SK-MEL-5 (cell line): ENCODE results near the gene PTPRD. TPM values are rescaled to one million over a fixed set of nuclear protein-coding genes. Genes with fewer than 3 reads are reported as not detected.
"Not testable (repeated sequence)": the region's sequence is repeated elsewhere in the genome, so short reads cannot be mapped to it uniquely, and the experiment has no call there.

ENCODE experiments used
- DNase-seq: peaks from one replicate; pipeline ENCODE4 v3.0.0-alpha.2; 2016; ENCODE audit warnings: low read depth, low spot score
- in situ Hi-C: cut with HindIII; loops from 2 replicates; pipeline ENCODE4 v1.10.0; 2016; ENCODE audit warnings: low sequenced_read_pairs, high pct_unique_total_duplicates, low pct_unique_long_range_greater_than_20kb
- total RNA-seq: library from RNA; depleted of rRNA; stranded (reverse); fragments of >200 nt; shearing (Covaris generic); gene quantifications from 2 replicates; pipeline ENCODE4 v1.2.3, GENCODE V29; 2014

PTPRD gene
- total RNA-seq, 1 experiment from 2014 or later, result 2.1 TPM

DNA sequence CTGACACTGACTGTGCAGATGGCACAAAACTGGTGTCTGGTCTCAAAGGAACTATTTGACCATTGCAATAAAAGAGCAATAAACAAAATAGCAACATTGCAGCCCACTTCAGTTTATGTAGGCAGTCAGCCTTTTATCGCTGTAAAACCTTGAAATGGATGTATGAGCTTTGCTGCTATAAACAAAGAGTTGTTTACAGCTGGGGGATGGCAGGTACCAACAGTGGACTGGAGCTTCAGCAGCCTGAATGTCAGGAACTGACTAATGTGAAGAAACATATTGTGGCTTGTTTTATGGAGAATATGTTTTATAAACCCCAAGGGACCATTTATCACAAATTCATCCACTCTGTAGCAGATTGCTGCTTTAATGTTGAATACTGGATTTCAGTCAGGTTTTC, 78.0 kb downstream of the PTPRD start:
- in situ Hi-C loops, result no loop called here
- no peak for DNase-seq

DNA sequence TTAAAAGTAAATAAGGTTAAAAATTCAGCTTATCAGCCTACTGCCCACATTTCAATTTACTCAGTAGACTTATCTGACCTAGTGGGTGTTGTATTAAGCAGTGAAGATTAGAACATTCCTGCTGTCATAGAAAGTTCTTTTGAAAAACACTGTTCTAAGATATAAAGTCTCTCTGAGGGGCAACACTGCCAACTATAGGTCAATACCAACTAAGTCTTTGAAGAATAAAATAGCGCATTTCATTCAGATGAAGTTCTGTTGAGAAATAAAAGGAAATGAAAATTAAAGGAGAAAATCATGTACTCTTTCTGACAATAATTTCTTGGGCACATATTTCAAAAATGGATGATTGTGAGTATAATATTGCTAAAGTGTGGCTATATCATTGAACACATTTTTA, 86.8 kb downstream of the PTPRD start:
- peak; percentile 1 for DNase-seq
- in situ Hi-C loops, result no loop called here

DNA sequence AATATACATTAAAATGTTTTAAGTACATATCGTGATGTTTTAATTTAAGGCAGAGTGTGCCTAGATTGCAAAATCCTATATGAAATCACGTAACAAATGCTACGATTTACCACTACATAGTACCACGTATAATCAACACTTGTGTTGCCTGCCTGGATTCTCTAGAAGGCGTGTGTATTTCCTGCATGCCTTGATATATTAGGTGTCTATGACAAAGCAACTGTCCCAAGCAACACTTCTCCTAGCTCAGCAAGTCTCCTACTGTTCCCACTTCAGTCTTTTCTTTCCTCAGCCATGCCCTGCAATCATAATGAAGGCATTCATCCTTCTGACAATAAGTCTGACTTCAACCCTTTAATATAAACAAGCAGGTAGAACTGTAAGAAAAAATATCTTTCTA, 89.6 kb downstream of the PTPRD start:
- in situ Hi-C loops, result no loop called here
- DNase-seq, result no peak

DNA sequence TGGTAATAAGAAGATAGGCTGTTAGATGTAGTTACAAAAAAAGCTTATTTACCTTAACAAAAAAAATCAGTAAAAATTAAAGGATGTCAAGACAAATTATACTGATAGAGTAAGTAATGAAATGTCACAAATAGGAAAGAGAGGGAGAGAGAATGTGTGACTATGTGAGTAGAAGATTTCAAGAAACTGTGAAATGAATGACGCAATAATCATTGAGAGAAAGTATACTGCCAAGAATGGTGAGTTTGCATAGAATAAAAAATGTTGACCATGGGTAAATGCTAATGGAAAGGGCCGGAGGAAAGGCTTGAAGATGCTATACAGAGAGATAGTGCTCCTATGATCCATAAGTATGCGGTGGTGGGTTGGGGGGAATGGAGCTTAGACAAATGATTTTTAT, 100.7 kb downstream of the PTPRD start:
- in situ Hi-C loops, result no loop called here
- no peak for DNase-seq

DNA sequence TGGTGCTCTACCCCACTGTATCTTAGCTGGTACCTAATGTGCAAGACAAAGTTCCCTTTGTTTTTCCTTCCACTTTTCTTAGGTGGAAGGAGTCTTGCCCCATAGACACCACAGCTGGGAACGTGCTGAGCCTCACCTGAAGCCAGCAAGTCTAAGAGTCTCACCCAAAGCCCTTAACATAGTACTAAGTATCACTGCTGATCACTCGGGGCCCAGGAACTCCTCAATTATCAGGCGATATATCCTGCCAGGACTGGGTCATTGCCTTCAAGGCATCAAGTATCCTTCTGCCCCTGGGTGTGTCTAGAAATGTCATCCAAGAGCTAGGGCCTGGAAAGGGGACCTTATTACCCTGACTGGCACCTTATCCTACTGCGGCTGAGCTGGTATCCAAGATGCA, 123.9 kb downstream of the PTPRD start:
- no peak for DNase-seq
- in situ Hi-C loops, result no loop called here

DNA sequence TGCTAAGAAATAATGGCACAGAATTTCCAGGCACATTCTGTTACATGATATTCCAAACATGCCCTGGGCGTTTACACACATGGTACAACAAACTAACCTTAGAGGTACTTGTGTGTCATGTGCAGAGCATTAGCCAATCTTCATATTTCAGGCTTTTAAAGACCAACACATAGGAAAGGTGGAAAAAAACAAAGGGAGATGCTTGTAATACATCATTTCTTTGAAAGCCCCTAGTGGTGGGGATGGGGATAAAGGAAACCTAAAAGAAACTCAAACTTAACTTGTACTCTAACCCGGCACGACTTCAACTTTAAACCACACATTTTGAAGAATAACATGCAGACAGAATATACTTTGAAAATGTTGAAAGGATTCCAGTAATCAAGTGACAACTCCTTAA, 133.6 kb downstream of the PTPRD start:
- peak; percentile 32 for DNase-seq
- in situ Hi-C loops, result no loop called here

DNA sequence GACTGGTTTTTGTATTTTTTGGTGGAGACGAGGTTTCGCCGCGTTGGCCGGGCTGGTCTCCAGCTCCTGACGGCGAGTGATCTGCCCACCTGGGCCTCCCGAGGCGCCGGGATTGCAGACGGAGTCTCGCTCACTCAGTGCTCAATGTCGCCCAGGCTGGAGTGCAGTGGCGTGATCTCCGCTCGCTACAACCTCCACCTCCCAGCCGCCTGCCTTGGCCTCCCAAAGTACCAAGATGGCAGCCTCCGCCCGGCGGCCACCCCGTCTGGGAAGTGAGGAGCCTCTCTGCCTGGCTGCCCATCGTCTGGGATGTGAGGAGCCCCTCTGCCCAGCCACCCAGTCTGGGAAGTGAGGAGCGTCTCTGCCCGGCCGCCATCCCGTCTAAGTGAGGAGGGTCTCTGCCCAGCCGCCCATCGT, 163.6 kb downstream of the PTPRD start:
- DNase-seq, in situ Hi-C loops: not testable (repeated sequence)

DNA sequence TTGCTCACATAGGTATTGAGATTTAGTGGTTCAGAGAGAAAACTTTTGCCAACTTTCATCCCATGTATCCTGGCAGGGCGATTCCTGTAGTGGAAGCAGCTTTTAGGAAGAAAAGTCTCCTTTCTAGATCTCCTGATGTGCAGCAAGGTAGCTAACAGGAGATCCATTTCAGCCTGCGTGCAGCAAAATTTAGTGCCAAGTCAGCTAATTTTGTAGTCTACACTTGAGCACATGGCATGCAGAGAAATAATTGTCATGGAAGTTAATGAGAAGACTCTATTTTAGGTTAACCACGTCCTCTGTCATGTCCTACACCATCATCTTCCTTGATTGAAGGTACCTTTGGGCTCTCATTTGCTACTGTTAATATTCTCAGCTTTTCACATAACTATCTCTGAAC, 165.8 kb downstream of the PTPRD start:
- in situ Hi-C loops, result no loop called here
- DNase-seq, result no peak

DNA sequence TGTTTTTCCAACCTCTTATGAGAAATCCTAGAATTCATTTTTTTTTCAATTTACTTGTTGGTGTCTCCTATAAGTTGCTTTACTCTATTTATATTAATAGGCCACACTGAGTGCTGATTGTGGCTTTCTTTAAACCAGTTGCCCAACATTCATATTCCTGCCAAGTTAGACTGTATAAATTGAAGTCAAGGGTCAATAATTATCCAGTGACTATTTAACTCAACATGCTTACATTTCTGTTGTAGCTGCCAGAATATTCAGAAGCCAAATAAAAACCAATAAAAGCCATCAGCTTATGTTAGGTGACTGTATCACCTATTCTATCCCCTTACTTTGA, 169.0 kb downstream of the PTPRD start:
- no peak for DNase-seq
- in situ Hi-C loops, result no loop called here

DNA sequence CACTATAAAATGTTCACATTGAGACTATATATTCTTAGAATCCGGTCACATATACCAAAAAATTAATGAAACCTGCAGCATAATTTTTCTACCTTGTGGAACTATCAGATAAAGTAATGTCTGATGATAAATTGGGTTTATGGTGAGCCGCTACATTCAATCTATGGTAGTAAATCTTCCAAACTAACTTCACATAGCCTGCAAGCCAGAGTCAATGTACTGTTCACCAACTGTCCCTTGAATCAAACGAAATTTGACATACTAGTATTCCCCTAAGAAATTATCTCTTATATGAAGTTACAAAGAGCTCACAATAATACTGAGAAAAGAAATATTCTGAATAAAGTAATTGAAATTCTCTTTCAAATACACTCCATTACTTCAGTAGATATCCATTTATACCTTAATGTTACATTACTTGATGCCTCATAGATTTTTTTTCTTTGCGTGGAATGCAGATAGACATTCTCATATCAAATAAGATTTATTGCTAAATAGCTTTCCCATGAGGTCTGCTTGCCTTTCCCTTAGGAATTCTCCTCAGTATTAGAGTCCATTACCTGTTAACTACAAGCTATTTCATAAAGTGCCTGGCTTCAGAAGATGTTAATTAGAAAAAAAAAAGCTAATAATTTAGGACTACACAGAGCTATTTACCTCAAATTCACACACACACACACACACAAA, 169.5 kb downstream of the PTPRD start:
- in situ Hi-C loops, result no loop called here
- no peak for DNase-seq

DNA sequence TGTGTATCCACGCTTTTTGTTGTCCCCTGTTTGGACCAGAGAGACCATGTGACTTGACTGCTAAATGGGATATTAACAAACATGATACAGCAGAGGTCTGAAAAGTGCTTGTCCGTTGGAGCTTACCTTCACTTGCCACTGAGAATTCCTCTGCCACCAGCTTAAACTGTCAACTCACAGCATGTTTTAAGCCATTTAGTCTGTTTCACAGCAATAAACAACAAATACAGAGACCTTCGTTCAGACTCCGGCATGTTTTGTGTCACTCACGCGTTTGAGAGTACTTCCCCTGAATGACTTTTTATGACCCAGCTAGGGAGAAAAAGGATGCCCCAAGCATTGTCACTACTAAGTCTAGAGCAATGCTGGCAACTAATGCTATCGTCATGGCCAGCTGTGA, 173.8 kb downstream of the PTPRD start:
- DNase-seq, result no peak
- in situ Hi-C loops, result no loop called here

DNA sequence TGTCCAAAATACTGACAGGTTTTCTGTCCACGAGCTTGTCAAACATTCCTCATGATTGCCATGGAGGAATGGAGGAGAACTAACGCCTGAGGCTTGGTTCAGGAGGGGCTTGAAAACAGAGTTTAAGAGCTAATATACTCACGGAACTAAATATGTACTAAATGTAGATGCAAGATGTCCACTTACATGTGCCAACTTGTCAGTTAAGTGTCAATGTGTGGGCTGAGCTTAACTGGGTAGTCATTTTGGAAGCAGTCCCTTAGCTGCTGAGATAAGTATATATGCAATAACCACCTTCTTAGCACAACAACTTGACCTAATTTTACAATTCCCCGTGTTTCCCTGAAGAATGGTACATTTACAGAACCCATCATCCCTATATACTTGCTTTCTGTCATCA, 176.0 kb downstream of the PTPRD start:
- DNase-seq, result no peak
- in situ Hi-C loops, result no loop called here

DNA sequence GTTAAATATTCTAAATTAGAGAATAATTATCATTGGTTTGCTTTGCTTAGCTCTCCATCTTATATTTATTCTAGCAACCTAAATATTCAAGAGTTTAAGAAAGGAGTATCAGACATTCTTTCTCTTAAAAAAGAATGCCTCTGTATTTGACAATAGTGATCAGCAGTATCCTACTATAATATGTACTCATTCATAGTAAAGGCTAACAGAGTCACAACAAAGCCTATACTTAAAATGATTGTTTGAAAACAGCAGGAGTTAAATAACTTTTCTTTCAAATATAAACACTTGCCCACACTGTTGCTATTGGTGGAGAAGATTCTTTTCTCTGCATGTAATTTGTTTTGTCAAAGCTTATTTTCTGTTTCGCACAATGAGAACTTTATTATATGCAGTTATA, 178.4 kb downstream of the PTPRD start:
- no peak for DNase-seq
- in situ Hi-C loops, result no loop called here

DNA sequence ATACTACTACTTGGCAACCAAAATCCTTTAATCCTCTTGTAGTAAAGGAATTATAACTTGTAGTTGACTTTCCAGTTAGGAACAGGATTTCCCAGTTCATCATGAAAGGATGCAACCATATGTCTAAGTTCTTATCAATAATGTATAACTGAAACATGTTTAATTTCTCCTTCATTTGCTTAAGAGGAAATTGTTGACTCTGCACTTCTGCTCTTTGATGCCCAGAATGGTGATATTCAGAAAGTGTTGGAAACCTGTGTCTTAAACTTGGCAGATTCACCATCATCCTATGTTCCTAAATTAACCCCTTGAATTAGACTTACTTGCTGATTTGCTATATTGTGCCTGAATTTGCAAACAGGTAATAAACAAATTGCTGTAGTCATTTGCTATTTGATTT, 201.5 kb downstream of the PTPRD start:
- no peak for DNase-seq
- in situ Hi-C loops, result no loop called here

DNA sequence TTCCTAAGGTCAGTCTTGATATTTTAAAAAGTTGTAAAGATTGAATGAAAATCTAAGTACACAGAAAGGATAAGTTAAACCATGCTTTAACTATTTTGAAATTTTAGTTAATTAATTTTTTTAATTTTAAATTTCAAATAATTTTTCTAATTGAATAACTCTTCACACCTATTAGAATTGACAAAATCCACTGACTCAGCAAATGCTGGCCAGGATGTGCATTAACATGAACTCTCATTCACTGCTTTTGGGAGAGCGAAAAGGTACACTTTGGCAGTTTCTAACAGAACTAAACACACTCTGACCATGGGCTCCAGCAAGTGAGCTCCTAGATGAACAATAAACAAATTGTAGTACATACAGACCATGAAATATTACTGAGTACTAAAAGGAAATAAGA, 209.5 kb downstream of the PTPRD start:
- in situ Hi-C loops, result no loop called here
- no peak for DNase-seq

DNA sequence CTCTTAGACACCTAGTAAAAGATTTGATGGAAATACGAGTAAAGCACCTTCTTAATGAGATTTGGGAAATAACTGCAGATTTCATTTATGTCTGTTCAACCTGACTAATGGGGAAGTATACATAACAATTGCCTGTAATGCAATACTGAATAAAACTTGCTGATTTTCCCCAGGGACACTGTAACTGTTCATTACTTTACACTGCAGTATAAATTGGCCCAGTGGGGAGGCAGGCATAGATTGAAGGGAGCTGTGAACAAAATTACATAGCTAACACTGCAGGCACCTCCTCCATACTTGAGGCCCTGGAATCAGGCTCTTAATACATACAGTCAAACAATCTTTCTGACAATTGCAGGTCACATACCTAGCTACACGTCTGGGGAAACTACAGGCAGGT, 216.2 kb downstream of the PTPRD start:
- no peak for DNase-seq
- in situ Hi-C loops, result no loop called here

DNA sequence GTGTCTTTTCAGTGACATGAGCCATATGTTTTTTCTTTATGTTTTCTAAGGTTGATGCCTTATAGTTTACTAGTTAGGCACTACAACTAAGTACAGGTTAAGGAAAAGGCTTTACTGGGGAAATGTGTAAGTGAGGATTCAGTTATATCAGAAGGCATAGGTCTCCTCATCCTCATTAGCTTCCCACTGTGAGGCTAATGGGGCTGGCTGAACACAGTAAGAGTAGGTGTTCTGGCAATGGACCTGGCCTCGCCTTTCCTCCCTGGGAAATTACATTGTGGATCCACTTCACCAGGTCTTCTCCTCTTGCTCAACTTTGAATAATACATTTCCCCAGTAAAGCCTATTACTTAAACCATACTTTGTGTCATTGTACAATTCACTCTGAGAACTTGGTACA, 225.5 kb downstream of the PTPRD start:
- in situ Hi-C loops, result no loop called here
- no peak for DNase-seq

DNA sequence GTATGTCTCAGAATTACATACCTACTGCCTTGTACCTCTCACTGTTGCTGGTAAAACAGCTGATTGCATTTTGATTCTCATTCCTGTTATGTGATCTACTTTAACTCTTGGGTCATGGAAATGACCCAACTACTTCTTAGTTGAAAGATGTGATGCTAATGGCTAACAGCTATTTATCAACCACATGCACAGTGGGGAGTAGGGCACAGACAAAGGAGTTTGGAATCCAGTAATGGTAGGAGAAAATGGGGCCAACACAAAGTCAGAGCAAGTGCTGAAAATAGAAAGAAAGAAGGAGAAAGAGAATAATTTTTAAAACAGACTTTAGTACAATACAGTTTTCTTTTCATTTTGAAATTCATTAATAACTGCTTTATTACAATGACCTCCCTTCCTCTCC, 241.0 kb downstream of the PTPRD start:
- no peak for DNase-seq
- in situ Hi-C loops, result no loop called here

DNA sequence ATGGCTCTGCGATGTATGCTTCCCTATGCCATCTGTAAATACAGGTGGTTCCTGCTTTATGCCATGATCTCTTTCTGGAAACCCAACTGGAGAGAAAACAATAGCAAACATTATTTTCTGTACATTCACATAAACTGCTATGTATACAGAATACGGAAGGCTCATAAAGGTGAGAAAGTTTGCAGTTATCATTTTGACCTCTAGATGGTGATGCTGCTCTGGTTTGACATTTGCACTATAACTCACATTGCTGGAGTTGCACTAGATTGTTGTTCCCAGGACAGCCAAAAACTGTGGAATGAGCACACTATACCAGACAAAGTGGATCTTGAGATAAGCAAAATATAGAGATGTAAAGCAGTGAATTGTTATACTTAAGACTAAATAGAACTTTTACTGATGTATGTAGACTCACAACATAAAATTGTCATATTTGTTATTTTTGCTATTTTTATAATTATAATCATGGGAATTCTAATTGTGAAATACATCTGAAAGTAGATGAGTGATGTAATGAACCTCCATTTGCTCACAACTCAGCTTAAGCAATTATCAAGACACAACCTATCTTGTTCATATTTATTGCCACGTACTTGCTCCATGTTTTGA, 246.5 kb downstream of the PTPRD start:
- peak; percentile 65 for DNase-seq
- in situ Hi-C loops, result no loop called here

DNA sequence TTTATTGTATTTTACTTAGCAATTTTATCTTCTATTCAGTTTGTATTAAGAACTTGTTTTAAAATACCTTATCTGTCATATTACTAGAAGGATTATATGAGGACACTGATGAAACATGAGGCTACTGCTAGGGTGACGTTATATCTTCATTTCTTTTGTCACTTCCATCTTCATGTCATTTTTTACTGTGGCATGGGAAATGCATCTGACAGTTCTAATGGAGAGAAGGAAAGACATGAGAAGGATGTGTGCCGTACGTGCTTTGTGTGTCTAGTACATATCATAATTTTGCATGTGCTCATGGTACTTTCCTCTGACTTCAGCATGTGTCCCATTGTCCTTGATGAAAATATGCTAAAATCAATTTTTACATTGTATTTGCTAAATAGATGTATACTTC, 258.2 kb downstream of the PTPRD start:
- no peak for DNase-seq
- in situ Hi-C loops, result no loop called here
